Ovary (tissue), 9 donors: Measurements from ENCODE around the gene ARHGEF4. TPM values are rescaled to one million over a fixed set of nuclear protein-coding genes. Genes with fewer than 3 reads are reported as not detected.

Experiments used
- DNase-seq, 5 donors: peaks; one replicate each; pipeline ENCODE4 v3.0.0-alpha.2; 2019 to 2020
- H3K27ac ChIP-seq, 2 donors: fragments of 200-600 bp; one replicate each; pipeline versions ENCODE4 v1.5.1 to v1.8.0; 2019 to 2022
- H3K27me3 ChIP-seq: fragments of 200-600 bp; one replicate; pipeline ENCODE4 v1.8.0; 2022
- H3K36me3 ChIP-seq: fragments of 200-600 bp; sonication (generic); one replicate; pipeline ENCODE4 v1.5.1; 2019
- H3K4me1 ChIP-seq: one replicate; pipeline ENCODE4 v1.8.1; 2013; ENCODE audit warnings: mild to moderate bottlenecking, moderate library complexity; ENCODE audit not compliant: insufficient read depth
- H3K4me3 ChIP-seq: fragments of 200-600 bp; sonication (generic); one replicate; pipeline ENCODE4 v1.5.1; 2017
- H3K9me3 ChIP-seq, 2 donors: fragments of 200-600 bp in 1 of 2; sonication (generic) in 1 of 2; one replicate each; pipeline versions ENCODE4 v1.5.1 to v1.8.1; 2013 to 2019; ENCODE audit warnings: mild to moderate bottlenecking in 1 of 2, moderate library complexity in 1 of 2
- CTCF ChIP-seq, 3 donors: fragments of 450-650 bp in 2 of 3; fragments of 200-600 bp in 1 of 3; IDR thresholded peaks; one replicate each; pipeline versions ENCODE4 v1.5.1 to v1.8.0; 2016 to 2022; ENCODE audit warnings: antibody characterized with exemption in 3 of 3, mild to moderate bottlenecking in 1 of 3
- EP300 ChIP-seq: sonication (generic); formaldehyde crosslinking; IDR thresholded peaks from one replicate; pipeline ENCODE4 v1.6.1; 2017; ENCODE audit warnings: antibody characterized with exemption
- POLR2A ChIP-seq: fragments of 450-650 bp; IDR thresholded peaks from one replicate; pipeline ENCODE4 v1.6.1; 2017; ENCODE audit warnings: antibody characterized with exemption, mild to moderate bottlenecking, moderate library complexity
- WGBS, 3 donors: extraction: QIAGEN DNeasy Blood & Tissue Kit in 1 of 3; methylation state at CpG; one replicate each; pipeline versions ENCODE4 v1.1.5 to v1.1.7; 2013 to 2017; 5-methylcytosine and 5-hydroxymethylcytosine counted together
- intact Hi-C, 4 donors: fragments of 100-400 bp; cut with DNase I; formaldehyde crosslinking; loops; one replicate each; pipeline versions ENCODE4 v1.11.0 to v1.15.1; 2022 to 2023
- polyA plus RNA-seq, 2 donors: library from polyadenylated mRNA; stranded (reverse); fragments of 200-250 nt in 1 of 2; fragments of 350-450 nt in 1 of 2; fragmentation: Illumina TruSeq in 1 of 2; extraction: RNeasy Lipid Tissue Mini Kit (QIAGEN cat#74804) in 1 of 2; gene quantifications; one replicate each; pipeline ENCODE4 v1.2.3, GENCODE V29; 2013 to 2014
- small RNA-seq: library from RNA; depleted of rRNA; stranded (forward); fragments of <200 nt; gene quantifications from one replicate; pipeline ENCODE3, GENCODE V24; 2016
- total RNA-seq, 7 donors: library from RNA; depleted of rRNA in 2 of 7; stranded (reverse); fragments of >200 nt in 2 of 7; fragmentation: NEBNext Ultra II Directional in 3 of 7; extraction: Animal tissue kit (Norgen Biotek cat#: 25700) in 3 of 7; gene quantifications; one replicate each; pipeline versions ENCODE4 v1.1.0 to v1.2.4, GENCODE V29; 2016 to 2023
- donor health status: DM: no; HTN: no; CAD: no; lungs with moderate emphysema.
- donor health status: DM: no; HTN: no; CAD: no.
- donor health status: Bipolar disorder and iron deficiency.
- donor health status: DM: yes; HTN: yes; CAD: no.
- donor health status: DM: no; HTN: no; CAD: no.
- donor health status: DM: yes; HTN: yes; CAD: no.

Gene ARHGEF4
- total and polyA plus RNA-seq, 9 donors = 8.6 to 27.4 (median 18.0) TPM

GRCh38 chr2:131094463-131095281 is 258.0 kb downstream of the ARHGEF4 start:
- no peak for TF ChIP-seq EP300
- TF ChIP-seq POLR2A = no peak
- no peak for TF ChIP-seq CTCF (IDR thresholded peaks at IDR 0.05)
- no peaks in the 10 kb centered on the region for H3K27me3 ChIP-seq
- H3K4me1 ChIP-seq = no peaks in the 10 kb centered on the region
- no peaks in the 10 kb centered on the region for H3K36me3 ChIP-seq
- 47 to 64% (median 57%) methylated on average over 22 of the region's 22 CpGs for WGBS, 3 donors
- no peak overlapping the region for H3K27ac ChIP-seq
- no peaks in the 10 kb centered on the region for H3K9me3 ChIP-seq
- no peak for DNase-seq
- intact Hi-C loops = no loop called here
- H3K4me3 ChIP-seq = no peak overlapping the region

Small RNA genes within 50 kb of the gene (small RNA-seq; reads per million reads assigned to genes)
- gene RF00423 = not detected

Other genes with a start within 250 kb of the ARHGEF4 start
- under 1 TPM in 1 of 7 donors, not detected in 6; 0.34 TPM for gene CFC1, start 237.3 kb upstream of the ARHGEF4 start, total RNA-seq
- under 1 TPM in 1 of 2 donors, not detected in 1; 0.07 TPM for gene CFC1, start 237.3 kb upstream of the ARHGEF4 start, polyA plus RNA-seq
- gene POTEJ, start 225.5 kb upstream of the ARHGEF4 start, total RNA-seq = under 1 TPM in 2 of 7 donors, not detected in 5; 0.11 to 0.12 TPM
- not detected for gene POTEJ, start 225.5 kb upstream of the ARHGEF4 start, polyA plus RNA-seq
- not detected for gene GPR148, start 107.8 kb upstream of the ARHGEF4 start, total RNA-seq
- not detected for gene GPR148, start 107.8 kb upstream of the ARHGEF4 start, polyA plus RNA-seq
- gene AMER3, start 81.4 kb upstream of the ARHGEF4 start, total RNA-seq = not detected
- not detected for gene AMER3, start 81.4 kb upstream of the ARHGEF4 start, polyA plus RNA-seq